HEK293 (cell line): ENCODE measurements around the gene REEP5.

Source experiments
- CTCF ChIA-PET: fragments of 350-600 bp; formaldehyde crosslinking; extraction: SDS; loops from one replicate; lab custom pipeline; 2021; ENCODE audit warnings: antibody characterized with exemption; lab: Yijun Ruan, JAX
- POLR2A ChIA-PET: fragments of 300-600 bp; formaldehyde crosslinking; extraction: SDS; loops from one replicate; lab custom pipeline; 2020; ENCODE audit warnings: antibody characterized with exemption, inconsistent platforms; lab: Yijun Ruan, JAX
- H3K27ac ChIP-seq: fragments of 200-500 bp; sonication (Bioruptor generic); 2 replicates; pipeline ENCODE4 v1.5.1; 2014; ENCODE audit warnings: low read depth, low read length, control low read depth, inconsistent platforms; ENCODE audit errors: extremely low read depth
- H3K36me3 ChIP-seq, 2 experiments: fragments of 200-500 bp in 1 of 2; sonication (Bioruptor generic) in 1 of 2; 1 replicate in 1 of 2; 2 replicates in 1 of 2; pipeline ENCODE4 v1.5.1; 2014 to 2017; ENCODE audit warnings: inconsistent platforms in 2 of 2, low read length in 2 of 2; ENCODE audit not compliant: control insufficient read depth in 2 of 2, insufficient read depth in 1 of 2
- H3K4me1 ChIP-seq: fragments of 200-500 bp; sonication (Bioruptor generic); 2 replicates; pipeline ENCODE4 v1.5.1; 2014; ENCODE audit warnings: mild to moderate bottlenecking, low read length, inconsistent platforms; ENCODE audit not compliant: control insufficient read depth, insufficient read depth
- H3K4me3 ChIP-seq: 2 replicates; pipeline ENCODE4 v1.5.1; 2011; ENCODE audit warnings: low read depth, mild to moderate bottlenecking, control low read depth, low read length, moderate library complexity
- H3K9me3 ChIP-seq: fragments of 200-500 bp; sonication (Bioruptor generic); 2 replicates; pipeline ENCODE4 v1.5.1; 2014; ENCODE audit warnings: low read depth, low read length, inconsistent platforms; ENCODE audit not compliant: control insufficient read depth, insufficient read depth
- BCL11B ChIP-seq: fragments of 450-650 bp; formaldehyde crosslinking; IDR thresholded peaks from 2 replicates; pipeline ENCODE4 v1.5.1; 2016; ENCODE audit warnings: low read depth, missing biosample characterization, missing genetic modification characterization
- GLI4 ChIP-seq: fragments of 450-650 bp; formaldehyde crosslinking; IDR thresholded peaks from 2 replicates; pipeline ENCODE4 v1.5.1; 2016; ENCODE audit warnings: missing biosample characterization, missing genetic modification characterization
- KLF7 ChIP-seq: fragments of 450-650 bp; formaldehyde crosslinking; IDR thresholded peaks from 2 replicates; pipeline ENCODE4 v1.5.1; 2016; ENCODE audit warnings: missing biosample characterization, missing genetic modification characterization, borderline replicate concordance
- KLF8 ChIP-seq: fragments of 450-650 bp; formaldehyde crosslinking; IDR thresholded peaks from 2 replicates; pipeline ENCODE4 v1.5.1; 2016; ENCODE audit warnings: missing biosample characterization, missing genetic modification characterization
- OVOL3 ChIP-seq: fragments of 450-650 bp; formaldehyde crosslinking; IDR thresholded peaks from 2 replicates; pipeline ENCODE4 v1.5.1; 2016; ENCODE audit warnings: missing biosample characterization, missing genetic modification characterization
- PBX3 ChIP-seq: sonication (generic); formaldehyde crosslinking; IDR thresholded peaks from 2 replicates; pipeline ENCODE4 v1.8.1; 2022; ENCODE audit warnings: mild to moderate bottlenecking, moderate library complexity, missing genetic modification reagents
- PRDM6 ChIP-seq: fragments of 450-650 bp; formaldehyde crosslinking; IDR thresholded peaks from 2 replicates; pipeline ENCODE4 v1.5.1; 2017; ENCODE audit warnings: missing biosample characterization, missing genetic modification characterization
- ZBTB17 ChIP-seq: fragments of 450-650 bp; formaldehyde crosslinking; IDR thresholded peaks from 2 replicates; pipeline ENCODE4 v1.5.1; 2016; ENCODE audit warnings: missing biosample characterization, missing genetic modification characterization
- ZBTB48 ChIP-seq: fragments of 450-650 bp; formaldehyde crosslinking; IDR thresholded peaks from 2 replicates; pipeline ENCODE4 v1.5.1; 2016; ENCODE audit warnings: missing biosample characterization, missing genetic modification characterization
- ZBTB8A ChIP-seq: fragments of 450-650 bp; formaldehyde crosslinking; IDR thresholded peaks from 2 replicates; pipeline ENCODE4 v1.5.1; 2016; ENCODE audit warnings: missing biosample characterization, missing genetic modification characterization
- ZNF280C ChIP-seq: fragments of 450-650 bp; formaldehyde crosslinking; IDR thresholded peaks from 2 replicates; pipeline ENCODE4 v1.5.1; 2016; ENCODE audit warnings: missing biosample characterization, missing genetic modification characterization
- ZNF302 ChIP-seq: fragments of 450-650 bp; formaldehyde crosslinking; IDR thresholded peaks from 2 replicates; pipeline ENCODE4 v1.5.1; 2016; ENCODE audit warnings: missing biosample characterization, missing genetic modification characterization, low read depth
- ZNF311 ChIP-seq: fragments of 450-650 bp; formaldehyde crosslinking; IDR thresholded peaks from 2 replicates; pipeline ENCODE4 v1.5.1; 2017; ENCODE audit warnings: missing biosample characterization, missing genetic modification characterization, borderline replicate concordance
- ZNF341 ChIP-seq: fragments of 450-650 bp; formaldehyde crosslinking; IDR thresholded peaks from 2 replicates; pipeline ENCODE4; 2016; ENCODE audit warnings: low read depth, missing biosample characterization, missing genetic modification characterization
- ZNF37A ChIP-seq: fragments of 450-650 bp; IDR thresholded peaks from 2 replicates; pipeline ENCODE4 v1.5.1; 2018; ENCODE audit warnings: missing biosample characterization, missing genetic modification characterization
- ZNF423 ChIP-seq: fragments of 450-650 bp; formaldehyde crosslinking; IDR thresholded peaks from 2 replicates; pipeline ENCODE4 v1.5.1; 2016; ENCODE audit warnings: missing biosample characterization, missing genetic modification characterization
- ZNF473 ChIP-seq: fragments of 450-650 bp; formaldehyde crosslinking; IDR thresholded peaks from 2 replicates; pipeline ENCODE4 v1.5.1; 2017; ENCODE audit warnings: missing biosample characterization, missing genetic modification characterization
- ZNF501 ChIP-seq: fragments of 450-650 bp; formaldehyde crosslinking; IDR thresholded peaks from 2 replicates; pipeline ENCODE4 v1.5.1; 2016; ENCODE audit warnings: missing biosample characterization, missing genetic modification characterization
- ZNF529 ChIP-seq: fragments of 450-650 bp; formaldehyde crosslinking; IDR thresholded peaks from 2 replicates; pipeline ENCODE4 v1.5.1; 2017; ENCODE audit warnings: missing genetic modification characterization, missing biosample characterization; ENCODE audit not compliant: insufficient replicate concordance
- ZNF600 ChIP-seq: fragments of 450-650 bp; formaldehyde crosslinking; IDR thresholded peaks from 2 replicates; pipeline ENCODE4 v1.5.1; 2016; ENCODE audit warnings: missing biosample characterization, missing genetic modification characterization
- ZNF626 ChIP-seq: fragments of 450-650 bp; sonication (Bioruptor Pico); formaldehyde crosslinking; IDR thresholded peaks from 2 replicates; pipeline ENCODE4 v1.5.1; 2018; ENCODE audit warnings: missing biosample characterization, missing genetic modification characterization, inconsistent platforms
- ZNF654 ChIP-seq: fragments of 450-650 bp; formaldehyde crosslinking; IDR thresholded peaks from 2 replicates; pipeline ENCODE4 v1.5.1; 2016; ENCODE audit warnings: low read depth, missing biosample characterization, missing genetic modification characterization
- ZNF660 ChIP-seq: fragments of 450-650 bp; IDR thresholded peaks from 2 replicates; pipeline ENCODE4 v1.5.1; 2018; ENCODE audit warnings: missing biosample characterization, mild to moderate bottlenecking, missing genetic modification characterization
- ZNF664 ChIP-seq: fragments of 450-650 bp; formaldehyde crosslinking; IDR thresholded peaks from 2 replicates; pipeline ENCODE4 v1.5.1; 2016; ENCODE audit warnings: missing biosample characterization, missing genetic modification characterization
- ZNF76 ChIP-seq: fragments of 450-650 bp; formaldehyde crosslinking; IDR thresholded peaks from 2 replicates; pipeline ENCODE4; 2016; ENCODE audit warnings: low read depth, missing biosample characterization, missing genetic modification characterization, borderline replicate concordance
- ZNF792 ChIP-seq: fragments of 450-650 bp; formaldehyde crosslinking; IDR thresholded peaks from 2 replicates; pipeline ENCODE4 v1.5.1; 2016; ENCODE audit warnings: missing biosample characterization, missing genetic modification characterization
- TF ChIP-seq, protein P1 (sequence below): fragments of 450-650 bp; formaldehyde crosslinking; IDR thresholded peaks from 2 replicates; pipeline ENCODE4 v1.5.1; 2016; ENCODE audit warnings: missing biosample characterization, missing genetic modification characterization
- TF ChIP-seq, protein P2 (sequence below): fragments of 450-650 bp; formaldehyde crosslinking; IDR thresholded peaks from 2 replicates; pipeline ENCODE4 v1.5.1; 2016; ENCODE audit warnings: missing biosample characterization, missing genetic modification characterization, low read depth
- TF ChIP-seq, protein P3 (sequence below): fragments of 450-650 bp; formaldehyde crosslinking; IDR thresholded peaks from 2 replicates; pipeline ENCODE4 v1.5.1; 2016; ENCODE audit warnings: missing biosample characterization, missing genetic modification characterization

The REEP5 gene

GRCh38 chr5:112960863-112961504 is 39.0 kb upstream of the REEP5 start (continued):
- TF ChIP-seq ZNF280C (no peak), ZNF501 (tag by site-specific recombination) (no peak), ZNF600 (tag by site-specific recombination) (no peak), ZNF37A (tag by site-specific recombination) (no peak), ZNF792 (tag by site-specific recombination) (no peak), GLI4 (tag by site-specific recombination) (no peak), ZNF654 (no peak)

- H3K36me3 ChIP-seq, result no peaks in the 10 kb centered on the region
- no peak overlapping the region for H3K27ac ChIP-seq
- CTCF ChIA-PET, result interaction anchor here (0.7 to 1.3 kb wide), 2 partner anchors 35 to 269 kb away, joined by 4 read pairs; no protein-coding TSS in a partner anchor
- POLR2A ChIA-PET, result interaction anchor here (0.7 to 3.9 kb wide), 2 partner anchors 16 to 69 kb away, joined by 3 to 23 read pairs; partner anchors contain the start of gene DCP2
- H3K4me3 ChIP-seq, result no peak overlapping the region
- no peaks in the 10 kb centered on the region for H3K9me3 ChIP-seq
- peaks cover 14% of the 10 kb centered on the region for H3K4me1 ChIP-seq
- no peak for TF ChIP-seq ZNF302 (tag by site-specific recombination)
- TF ChIP-seq BCL11B (tag by site-specific recombination), result no peak
- TF ChIP-seq ZBTB8A (tag by site-specific recombination), result no peak
- no peak for TF ChIP-seq PBX3 (CRISPR knock-in tag)
- 0 out of 2 replicates have a peak, but pooled peaks have one; percentile 27 for TF ChIP-seq ZBTB17 (tag by site-specific recombination)
- TF ChIP-seq PRDM6 (tag by site-specific recombination), result no peak
- no peak for TF ChIP-seq KLF7
- TF ChIP-seq, protein P1, sequence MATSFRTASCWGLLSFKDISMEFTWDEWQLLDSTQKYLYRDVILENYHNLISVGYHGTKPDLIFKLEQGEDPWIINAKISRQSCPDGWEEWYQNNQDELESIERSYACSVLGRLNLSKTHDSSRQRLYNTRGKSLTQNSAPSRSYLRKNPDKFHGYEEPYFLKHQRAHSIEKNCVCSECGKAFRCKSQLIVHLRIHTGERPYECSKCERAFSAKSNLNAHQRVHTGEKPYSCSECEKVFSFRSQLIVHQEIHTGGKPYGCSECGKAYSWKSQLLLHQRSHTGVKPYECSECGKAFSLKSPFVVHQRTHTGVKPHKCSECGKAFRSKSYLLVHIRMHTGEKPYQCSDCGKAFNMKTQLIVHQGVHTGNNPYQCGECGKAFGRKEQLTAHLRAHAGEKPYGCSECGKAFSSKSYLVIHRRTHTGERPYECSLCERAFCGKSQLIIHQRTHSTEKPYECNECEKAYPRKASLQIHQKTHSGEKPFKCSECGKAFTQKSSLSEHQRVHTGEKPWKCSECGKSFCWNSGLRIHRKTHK (tag by site-specific recombination), result no peak
- no peak for TF ChIP-seq ZNF664
- TF ChIP-seq ZNF626 (tag by site-specific recombination), result no peak
- TF ChIP-seq ZNF792 (tag by site-specific recombination), result no peak
- TF ChIP-seq, protein P2, sequence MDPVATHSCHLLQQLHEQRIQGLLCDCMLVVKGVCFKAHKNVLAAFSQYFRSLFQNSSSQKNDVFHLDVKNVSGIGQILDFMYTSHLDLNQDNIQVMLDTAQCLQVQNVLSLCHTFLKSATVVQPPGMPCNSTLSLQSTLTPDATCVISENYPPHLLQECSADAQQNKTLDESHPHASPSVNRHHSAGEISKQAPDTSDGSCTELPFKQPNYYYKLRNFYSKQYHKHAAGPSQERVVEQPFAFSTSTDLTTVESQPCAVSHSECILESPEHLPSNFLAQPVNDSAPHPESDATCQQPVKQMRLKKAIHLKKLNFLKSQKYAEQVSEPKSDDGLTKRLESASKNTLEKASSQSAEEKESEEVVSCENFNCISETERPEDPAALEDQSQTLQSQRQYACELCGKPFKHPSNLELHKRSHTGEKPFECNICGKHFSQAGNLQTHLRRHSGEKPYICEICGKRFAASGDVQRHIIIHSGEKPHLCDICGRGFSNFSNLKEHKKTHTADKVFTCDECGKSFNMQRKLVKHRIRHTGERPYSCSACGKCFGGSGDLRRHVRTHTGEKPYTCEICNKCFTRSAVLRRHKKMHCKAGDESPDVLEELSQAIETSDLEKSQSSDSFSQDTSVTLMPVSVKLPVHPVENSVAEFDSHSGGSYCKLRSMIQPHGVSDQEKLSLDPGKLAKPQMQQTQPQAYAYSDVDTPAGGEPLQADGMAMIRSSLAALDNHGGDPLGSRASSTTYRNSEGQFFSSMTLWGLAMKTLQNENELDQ (tag by site-specific recombination), result no peak
- no peak for TF ChIP-seq ZNF423 (tag by site-specific recombination)
- TF ChIP-seq ZNF660 (tag by site-specific recombination), result no peak
- TF ChIP-seq ZNF529, result no peak
- TF ChIP-seq OVOL3, result no peak
- TF ChIP-seq ZNF311 (tag by site-specific recombination), result no peak
- no peak for TF ChIP-seq ZNF76 (tag by site-specific recombination)
- no peak for TF ChIP-seq KLF8 (tag by site-specific recombination)
- TF ChIP-seq ZNF473 (tag by site-specific recombination), result no peak
- no peak for TF ChIP-seq ZBTB48 (tag by site-specific recombination)
- 0 out of 2 replicates have a peak, but pooled peaks have one; percentile 36 for TF ChIP-seq ZNF341 (tag by site-specific recombination)
- TF ChIP-seq, protein P3, sequence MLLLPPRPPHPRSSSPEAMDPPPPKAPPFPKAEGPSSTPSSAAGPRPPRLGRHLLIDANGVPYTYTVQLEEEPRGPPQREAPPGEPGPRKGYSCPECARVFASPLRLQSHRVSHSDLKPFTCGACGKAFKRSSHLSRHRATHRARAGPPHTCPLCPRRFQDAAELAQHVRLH (tag by site-specific recombination), result no peak
Measured at GRCh38 chr5:112960315-112960714, 38.3 kb upstream of the REEP5 start.
